K562 (cell line): Measurements from ENCODE around the gene TSC1. TPM values are rescaled to one million over a fixed set of nuclear protein-coding genes. Genes with fewer than 3 reads are reported as not detected.

Experiments used
- ATAC-seq: fragments of 200-7000 bp; cut with Tn5 transposase; 3 replicates; pipeline ENCODE4 v1.9.1; 2020; ENCODE audit warnings: moderate library complexity
- BruUV-seq: library from RNA; stranded (reverse); fragments of 400-500 nt; replicated peaks from 2 replicates; lab custom pipeline; 2021; lab: Mats Ljungman, UMichigan
- CTCF ChIA-PET: fragments of 300-600 bp; formaldehyde crosslinking; extraction: SDS; loops from one replicate; lab custom pipeline; 2021; ENCODE audit warnings: low intra/inter-chr PET ratio; lab: Yijun Ruan, JAX
- POLR2A ChIA-PET: fragments of 300-600, 350-650 bp; sonication (Branson Sonifier 250); formaldehyde crosslinking; extraction: SDS; loops from one replicate; lab custom pipeline; 2021; ENCODE audit warnings: antibody characterized with exemption, inconsistent platforms; lab: Yijun Ruan, JAX
- DNase-seq, 4 experiments: peaks; one replicate each; pipeline versions ENCODE4 v3.0.0 to v3.0.0-alpha.2; 2011 to 2018; ENCODE audit warnings: low spot score in 3 of 4, mixed read lengths in 3 of 4; ENCODE audit errors: extremely low read depth in 1 of 4
- FAIRE-seq: peaks from 2 replicates; lab custom pipeline; 2011; peaks lifted over from hg19 to GRCh38; lab: Jason Lieb, UNC
- H2AFZ ChIP-seq: 2 replicates; pipeline ENCODE4 v1.6.0; 2011; ENCODE audit warnings: low read depth, low read length, control low read depth, inconsistent platforms
- H3K27ac ChIP-seq: fragments of 200-600 bp; 3 replicates; pipeline ENCODE4 v1.8.0; 2011; ENCODE audit warnings: low read depth, mild to moderate bottlenecking, control low read depth, inconsistent platforms, low read length, moderate library complexity, mixed read lengths; ENCODE audit errors: extremely low read depth
- H3K27me3 ChIP-seq, 2 experiments: fragments of 300-600 bp in 1 of 2; 2 replicates in 1 of 2; 3 replicates in 1 of 2; pipeline versions ENCODE4 v1.6.0 to v1.8.0; 2011; ENCODE audit warnings: inconsistent platforms in 2 of 2, low read length in 2 of 2, mild to moderate bottlenecking in 1 of 2, mixed read lengths in 1 of 2, moderate library complexity in 1 of 2; ENCODE audit not compliant: control insufficient read depth in 2 of 2, insufficient read depth in 2 of 2
- H3K36me3 ChIP-seq: fragments of 300-600 bp; 3 replicates; pipeline ENCODE4 v1.8.0; 2011; ENCODE audit warnings: mild to moderate bottlenecking, low read length, inconsistent platforms; ENCODE audit not compliant: control insufficient read depth, insufficient read depth
- H3K4me1 ChIP-seq, 2 experiments: fragments of 200-600 bp in 1 of 2; replicated peaks in 1 of 2; 2 replicates in 1 of 2; 3 replicates in 1 of 2; pipeline versions ENCODE4 v1.5.1 to v1.8.0; 2011; ENCODE audit warnings: inconsistent platforms in 2 of 2, low read length in 2 of 2, mild to moderate bottlenecking in 1 of 2, mixed read lengths in 1 of 2, moderate library complexity in 1 of 2; ENCODE audit not compliant: control insufficient read depth in 2 of 2, insufficient read depth in 2 of 2
- H3K4me2 ChIP-seq: 2 replicates; pipeline ENCODE4 v1.6.1; 2011; ENCODE audit warnings: low read length, control low read depth, inconsistent platforms, mixed read lengths; ENCODE audit not compliant: insufficient read depth
- H3K4me3 ChIP-seq: fragments of 200-600 bp; sonication (generic), shearing (Covaris generic); 2 replicates; pipeline ENCODE4 v1.5.1; 2016; ENCODE audit warnings: control low read depth, inconsistent platforms
- H3K79me2 ChIP-seq: fragments of 200-600 bp; 3 replicates; pipeline ENCODE4 v1.8.0; 2011; ENCODE audit warnings: low read length, inconsistent platforms; ENCODE audit not compliant: control insufficient read depth, insufficient read depth
- H3K9ac ChIP-seq, 2 experiments: 2 replicates each; pipeline versions ENCODE4 v1.6.0 to v1.6.1; 2011; ENCODE audit warnings: low read depth in 2 of 2, low read length in 2 of 2, control low read depth in 1 of 2, inconsistent platforms in 1 of 2, mild to moderate bottlenecking in 1 of 2, mixed read lengths in 1 of 2; ENCODE audit not compliant: insufficient read depth in 1 of 2
- H3K9me1 ChIP-seq: one replicate; pipeline ENCODE4 v1.6.0; 2011; ENCODE audit warnings: inconsistent platforms, mild to moderate bottlenecking, low read length, moderate library complexity; ENCODE audit not compliant: control insufficient read depth, insufficient read depth
- H3K9me3 ChIP-seq: replicated peaks from 2 replicates; pipeline ENCODE4 v1.5.1; 2011; ENCODE audit warnings: low read depth, low read length, inconsistent platforms; ENCODE audit not compliant: control insufficient read depth, insufficient read depth
- H4K20me1 ChIP-seq: replicated peaks from 2 replicates; pipeline ENCODE4 v1.6.1; 2011; ENCODE audit warnings: low read length, inconsistent platforms, mixed read lengths; ENCODE audit not compliant: control insufficient read depth, insufficient read depth
- ATF3 ChIP-seq, 2 experiments: fragments of 450-650 bp in 1 of 2; sonication (generic) in 1 of 2; formaldehyde crosslinking in 1 of 2; IDR thresholded peaks in 1 of 2; conservative IDR thresholded peaks in 1 of 2; 2 replicates each; pipeline versions ENCODE4 v1.6.1 to v1.8.1; 2016 to 2023; ENCODE audit warnings: mild to moderate bottlenecking in 2 of 2, moderate library complexity in 2 of 2, inconsistent platforms in 1 of 2, missing genetic modification reagents in 1 of 2
- ESRRB ChIP-seq: fragments of 250-450 bp; sonication (Bioruptor Pico); IDR thresholded peaks from 2 replicates; pipeline ENCODE4 v1.5.0; 2020; ENCODE audit warnings: mild to moderate bottlenecking, moderate library complexity, borderline replicate concordance
- GTF2E2 ChIP-seq: fragments of 200-800 bp; sonication (Bioruptor generic); IDR thresholded peaks from 2 replicates; pipeline ENCODE4 v1.6.1; 2016; ENCODE audit warnings: missing genetic modification characterization, missing compliant biosample characterization
- ILF3 ChIP-seq: fragments of 450-650 bp; IDR thresholded peaks from 2 replicates; pipeline ENCODE4 v1.6.1; 2018; ENCODE audit warnings: antibody characterized with exemption, mild to moderate bottlenecking, moderate library complexity, borderline replicate concordance
- MEF2D ChIP-seq: conservative IDR thresholded peaks from 2 replicates; pipeline ENCODE4 v1.6.1; 2016; ENCODE audit warnings: low read depth, missing genetic modification characterization, missing compliant biosample characterization
- NCOA6 ChIP-seq: fragments of 450-650 bp; IDR thresholded peaks from 2 replicates; pipeline ENCODE4 v1.6.1; 2017; ENCODE audit warnings: mild to moderate bottlenecking
- PCBP1 ChIP-seq: fragments of 200-400 bp; formaldehyde crosslinking; IDR thresholded peaks from 2 replicates; pipeline ENCODE4 v1.6.1; 2018; ENCODE audit warnings: mild to moderate bottlenecking, low read depth, low read length; ENCODE audit not compliant: poor library complexity, severe bottlenecking
- RFX7 ChIP-seq: fragments of 250-450 bp; sonication (Bioruptor Pico); IDR thresholded peaks from 2 replicates; pipeline ENCODE4 v1.5.1; 2021; ENCODE audit warnings: mild to moderate bottlenecking
- THAP12 ChIP-seq: fragments of 250-450 bp; sonication (Bioruptor Pico); IDR thresholded peaks from 2 replicates; pipeline ENCODE4 v1.9.0; 2021; ENCODE audit warnings: mild to moderate bottlenecking, inconsistent platforms
- TSHZ1 ChIP-seq: fragments of 250-450 bp; sonication (Bioruptor Pico); IDR thresholded peaks from 2 replicates; pipeline ENCODE4 v1.4.0; 2020; ENCODE audit warnings: mild to moderate bottlenecking, moderate library complexity
- ZNF124 ChIP-seq: sonication (generic); formaldehyde crosslinking; IDR thresholded peaks from 2 replicates; pipeline ENCODE4 v1.8.1; 2022; ENCODE audit warnings: missing genetic modification reagents
- ZNF146 ChIP-seq: IDR thresholded peaks from one replicate; pipeline ENCODE4 v1.6.1; 2018; ENCODE audit warnings: missing compliant biosample characterization; ENCODE audit not compliant: unreplicated experiment
- ZNF212 ChIP-seq: fragments of 450-650 bp; formaldehyde crosslinking; IDR thresholded peaks from 2 replicates; pipeline ENCODE4 v1.4.0; 2020; ENCODE audit warnings: mild to moderate bottlenecking
- ZNF224 ChIP-seq: sonication (generic); formaldehyde crosslinking; IDR thresholded peaks from 2 replicates; pipeline ENCODE4 v1.8.0; 2022; ENCODE audit warnings: mild to moderate bottlenecking, missing genetic modification reagents
- WGBS: fragments of 100-300 bp; shearing (Covaris generic); methylation state at CpG from one replicate; pipeline ENCODE4 v1.1.6; 2016; ENCODE audit warnings: low coverage, mixed read lengths; ENCODE audit not compliant: insufficient coverage; ENCODE audit errors: missing lambda C conversion rate; 5-methylcytosine and 5-hydroxymethylcytosine counted together
- in situ Hi-C: fragments of 300-500 bp; cut with MboI; formaldehyde crosslinking; loops from 4 replicates; pipeline ENCODE4 v1.15.0; 2018; ENCODE audit warnings: inconsistent platforms, mixed read lengths
- intact Hi-C: fragments of 100-400 bp; cut with micrococcal nuclease; formaldehyde crosslinking; loops from 2 replicates; pipeline ENCODE4 v1.14.2; 2022
- polyA plus RNA-seq, 8 experiments: library from polyadenylated mRNA; depleted of rRNA in 4 of 8; stranded (reverse) in 5 of 8; unstranded in 3 of 8; fragments of >200 nt; fragmentation: Nextera tagmentation in 2 of 8; fragmentation: Illumina TruSeq in 1 of 8; extraction: Ambion mirVana in 2 of 8; extraction: Trizol in 1 of 8; gene quantifications; 2 replicates each; pipeline versions ENCODE4 v1.2.1 to v1.2.3, GENCODE V29; 2011 to 2014; ENCODE audit warnings: inconsistent platforms in 1 of 8, missing spikeins in 1 of 8
- total RNA-seq, 7 experiments: library from RNA; depleted of rRNA in 6 of 7; stranded (reverse); fragments of >200 nt in 6 of 7; fragmentation: Illumina TruSeq in 2 of 7; extraction: Trizol in 2 of 7; gene quantifications; 2 replicates each; pipeline versions ENCODE4 v1.2.1 to v1.2.3, GENCODE V29; 2011 to 2021; ENCODE audit warnings: low replicate concordance in 1 of 7

Gene TSC1
- total and polyA plus RNA-seq, 9 of the 15 experiments (the other 6 are each of a cell fraction or from before 2014, with no cell fraction given), result 6.9 to 37.6 (median 18.6) TPM

- H3K9ac ChIP-seq, result no peak overlapping the region
- no peak for DNase-seq
- in situ Hi-C loops, result no loop called here
- no peak overlapping the region for H3K27ac ChIP-seq
- TF ChIP-seq ZNF124 (no peak), THAP12 (CRISPR knock-in tag) (no peak), NCOA6 (no peak), GTF2E2 (tag) (no peak), ZNF224 (CRISPR knock-in tag) (no peak), ILF3 (no peak), ESRRB (no peak), RFX7 (CRISPR knock-in tag) (no peak), MEF2D (tag) (no peak), TSHZ1 (no peak), ZNF146 (no peak), PCBP1 (no peak), ZNF212 (CRISPR knock-in tag) (no peak), ATF3 (IDR thresholded peaks at IDR 0.05) (no peak), ATF3 (CRISPR knock-in tag; conservative IDR thresholded peaks at IDR 0.05) (no peak)
- H4K20me1 ChIP-seq, result 0 out of 2 replicates have a peak, but pooled peaks cover 4% of the 10 kb centered on the region
- peaks cover 0 to 2% of the 10 kb centered on the region in 2 experiments; a peak in 2 of 5 replicates for H3K4me1 ChIP-seq
- ChIA-PET CTCF (no interaction called here), POLR2A (interaction anchor here (0.8 to 1.5 kb wide), 2 partner anchors 9 to 12 kb away, joined by 3 to 5 read pairs; no protein-coding TSS in a partner anchor)
- ATAC-seq, result no peak
- no peaks in the 10 kb centered on the region for H3K79me2 ChIP-seq
- FAIRE-seq, result no peak
- H3K4me2 ChIP-seq, result no peak overlapping the region
- H3K9me3 ChIP-seq, result no peaks in the 10 kb centered on the region
- H3K9me1 ChIP-seq, result no peaks in the 10 kb centered on the region
- intact Hi-C loops, result no loop called here
- BruUV-seq, result no TSS peak
- no peak overlapping the region for H2AFZ ChIP-seq
- H3K27me3 ChIP-seq, result peaks cover 6 to 9% of the 10 kb centered on the region in 2 experiments; a peak in 4 of 5 replicates
- H3K36me3 ChIP-seq, result peaks cover 35% of the 10 kb centered on the region; the same call in 2 of the 3 replicates
- H3K4me3 ChIP-seq, result no peak overlapping the region
- whole genome bisulfite sequencing, result 66% methylated on average over 9 of the region's 9 CpGs
Measured at GRCh38 chr9:132894862-132895835, 49.3 kb downstream of the TSC1 start.
